Lung (tissue), 12 donors: ENCODE measurements around the gene CDKN3. TPM values are rescaled to one million over a fixed set of nuclear protein-coding genes. Genes with fewer than 3 reads are reported as not detected.
"Not testable (repeated sequence)": the region's sequence is repeated elsewhere in the genome, so short reads cannot be mapped to it uniquely, and the experiment has no call there.

ENCODE experiments used
- ATAC-seq: fragments of 200-7000 bp; cut with Tn5 transposase; one replicate; pipeline ENCODE4 v1.9.1; 2020; ENCODE audit warnings: moderate number of reproducible peaks; ENCODE audit not compliant: insufficient read depth, low FRiP score
- DNase-seq, 3 donors: peaks; one replicate each; pipeline ENCODE4 v3.0.0-alpha.2; 2013 to 2017
- H3K27ac ChIP-seq, 2 donors: one replicate each; pipeline ENCODE4 v1.5.1; 2013; ENCODE audit warnings: mild to moderate bottlenecking in 2 of 2, moderate library complexity in 2 of 2, control low read depth in 1 of 2, inconsistent platforms in 1 of 2, low read depth in 1 of 2, low read length in 1 of 2
- H3K27me3 ChIP-seq, 3 donors: one replicate each; pipeline ENCODE4 v1.5.1; 2013; ENCODE audit warnings: low read length in 2 of 3; ENCODE audit not compliant: control insufficient read depth in 3 of 3, insufficient read depth in 3 of 3
- H3K36me3 ChIP-seq, 4 donors: one replicate each; pipeline ENCODE4 v1.5.1; 2013; ENCODE audit warnings: low read length in 4 of 4, mild to moderate bottlenecking in 1 of 4, moderate library complexity in 1 of 4; ENCODE audit not compliant: control insufficient read depth in 4 of 4, insufficient read depth in 4 of 4
- H3K4me1 ChIP-seq, 5 donors: one replicate each; pipeline ENCODE4 v1.5.1; 2013; ENCODE audit warnings: low read length in 5 of 5, mild to moderate bottlenecking in 2 of 5, moderate library complexity in 1 of 5; ENCODE audit not compliant: control insufficient read depth in 5 of 5, insufficient read depth in 5 of 5
- H3K4me3 ChIP-seq: one replicate; pipeline ENCODE4 v1.5.1; 2013; ENCODE audit warnings: mild to moderate bottlenecking, control low read depth, moderate library complexity
- H3K9ac ChIP-seq, 2 donors: one replicate each; pipeline ENCODE4 v1.5.1; 2013; ENCODE audit warnings: low read length in 2 of 2, control low read depth in 1 of 2; ENCODE audit not compliant: insufficient read depth in 1 of 2
- H3K9me3 ChIP-seq, 4 donors: one replicate each; pipeline ENCODE4 v1.5.1; 2013; ENCODE audit warnings: low read length in 3 of 4, mild to moderate bottlenecking in 1 of 4, moderate library complexity in 1 of 4; ENCODE audit not compliant: control insufficient read depth in 4 of 4, insufficient read depth in 3 of 4
- WGBS, 2 donors: extraction: QIAGEN DNeasy Blood & Tissue Kit; methylation state at CpG; one replicate each; pipeline ENCODE4 v1.1.7; 2013; 5-methylcytosine and 5-hydroxymethylcytosine counted together
- polyA plus RNA-seq, 2 donors: library from polyadenylated mRNA; stranded (reverse); fragments of 200-250 nt; gene quantifications; one replicate each; pipeline ENCODE4 v1.2.1, GENCODE V29; 2013
- total RNA-seq, 2 donors: library from RNA; depleted of rRNA in 1 of 2; stranded (reverse); fragments of >200 nt in 1 of 2; gene quantifications; one replicate each; pipeline ENCODE4 v1.2.1, GENCODE V29; 2014 to 2021
- TF ChIP-seq, protein P1 (sequence below): IDR thresholded peaks from 2 replicates; pipeline ENCODE4 v1.5.1; 2012; ENCODE audit warnings: mild to moderate bottlenecking; ENCODE audit errors: control extremely low read depth, extremely low read depth
- donor health status: control.
- donor health status: control.
- donor health status: Bipolar disorder and iron deficiency.
- donor health status: healthy.
- donor health status: DM: yes; HTN: yes; CAD: no.

Gene CDKN3
- total and polyA plus RNA-seq, 4 donors, result 1.5 to 5.7 (median 4.6) TPM

DNA sequence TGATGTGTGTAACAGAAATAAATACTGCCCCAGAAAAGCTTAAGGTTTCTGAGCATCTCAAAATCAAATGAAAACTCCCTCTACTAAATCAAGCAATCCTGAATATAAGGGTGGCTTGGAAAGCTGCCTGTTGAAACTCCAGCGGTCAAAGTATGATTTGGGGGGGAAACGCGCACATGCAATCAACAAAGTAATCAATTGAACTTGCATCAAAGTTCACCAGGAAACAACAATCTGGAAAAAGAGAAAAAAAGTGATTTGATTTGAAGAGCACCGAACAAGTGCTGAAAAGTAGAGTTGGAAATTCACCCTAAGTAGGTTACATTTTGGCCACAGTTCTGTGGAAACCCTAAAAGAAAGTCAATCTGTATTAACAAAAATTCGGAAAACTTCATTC lies 43.7 kb downstream of the CDKN3 start:
- H3K36me3 ChIP-seq, result peaks cover 0 to 3% (median 0%) of the 10 kb centered on the region in 4 donors
- peak in 2 of 3 donors; percentile 38 to 56 for DNase-seq
- TF ChIP-seq, protein P1, sequence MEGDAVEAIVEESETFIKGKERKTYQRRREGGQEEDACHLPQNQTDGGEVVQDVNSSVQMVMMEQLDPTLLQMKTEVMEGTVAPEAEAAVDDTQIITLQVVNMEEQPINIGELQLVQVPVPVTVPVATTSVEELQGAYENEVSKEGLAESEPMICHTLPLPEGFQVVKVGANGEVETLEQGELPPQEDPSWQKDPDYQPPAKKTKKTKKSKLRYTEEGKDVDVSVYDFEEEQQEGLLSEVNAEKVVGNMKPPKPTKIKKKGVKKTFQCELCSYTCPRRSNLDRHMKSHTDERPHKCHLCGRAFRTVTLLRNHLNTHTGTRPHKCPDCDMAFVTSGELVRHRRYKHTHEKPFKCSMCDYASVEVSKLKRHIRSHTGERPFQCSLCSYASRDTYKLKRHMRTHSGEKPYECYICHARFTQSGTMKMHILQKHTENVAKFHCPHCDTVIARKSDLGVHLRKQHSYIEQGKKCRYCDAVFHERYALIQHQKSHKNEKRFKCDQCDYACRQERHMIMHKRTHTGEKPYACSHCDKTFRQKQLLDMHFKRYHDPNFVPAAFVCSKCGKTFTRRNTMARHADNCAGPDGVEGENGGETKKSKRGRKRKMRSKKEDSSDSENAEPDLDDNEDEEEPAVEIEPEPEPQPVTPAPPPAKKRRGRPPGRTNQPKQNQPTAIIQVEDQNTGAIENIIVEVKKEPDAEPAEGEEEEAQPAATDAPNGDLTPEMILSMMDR, result no peak
- H3K9ac ChIP-seq, result peak overlapping the region; percentile 66 to 92
- peak overlapping the region; percentile 97 for H3K4me3 ChIP-seq
- ATAC-seq, result no peak
- no peaks in the 10 kb centered on the region for H3K9me3 ChIP-seq
- peak overlapping the region; percentile 100 for H3K27ac ChIP-seq
- no peaks in the 10 kb centered on the region for H3K27me3 ChIP-seq
- H3K4me1 ChIP-seq, result peaks cover 0 to 19% (median 3%) of the 10 kb centered on the region in 5 donors
- WGBS, 2 donors, result 3 to 5% methylated on average over 5 of the region's 5 CpGs

DNA sequence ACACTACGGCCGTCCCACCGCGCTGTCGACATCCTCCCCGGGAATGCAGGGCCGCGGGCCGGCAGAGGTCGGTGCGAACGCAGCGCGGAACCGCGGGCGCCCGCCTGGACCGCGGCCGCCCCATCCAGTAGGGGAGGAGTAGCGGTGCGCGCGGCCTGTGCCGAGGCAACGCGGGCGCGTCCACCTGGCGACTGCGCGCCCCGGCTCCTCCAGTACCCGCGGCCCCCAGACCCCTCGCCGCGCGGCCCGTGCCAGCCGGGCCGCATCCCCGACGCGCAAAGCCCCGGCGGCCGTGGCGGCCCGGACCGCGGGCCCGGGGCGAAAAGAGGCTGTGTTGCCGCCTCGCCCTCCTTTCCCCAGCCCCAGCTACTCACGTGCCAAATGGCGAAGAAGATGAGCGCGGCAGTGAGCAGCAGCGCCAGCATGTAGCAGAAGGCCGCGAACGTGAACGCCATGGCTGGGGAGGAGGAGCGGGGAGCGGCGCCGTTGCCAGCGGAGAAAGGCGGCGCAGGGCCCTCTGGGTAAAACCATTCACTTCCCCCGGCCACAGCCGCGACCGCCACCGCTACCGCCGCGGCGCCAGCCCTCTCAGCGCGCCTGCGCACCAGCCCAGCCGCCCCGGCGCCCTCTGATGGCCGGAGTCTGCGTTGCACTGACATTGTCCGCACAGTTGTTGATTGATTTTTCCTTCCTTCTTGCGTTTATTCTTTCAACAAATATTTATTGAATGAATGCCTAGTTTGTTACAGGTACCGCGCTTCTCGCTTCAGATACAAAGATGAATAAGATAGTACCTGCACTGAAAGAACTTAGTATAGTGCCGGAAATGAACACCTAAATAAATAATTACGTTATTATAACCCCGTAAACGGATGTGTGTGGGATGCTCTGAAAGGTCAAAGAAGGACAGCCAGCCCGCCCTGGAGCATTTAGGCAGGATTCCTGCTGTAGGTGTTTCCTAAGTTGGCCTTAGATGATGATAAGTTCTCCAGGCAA lies 44.4 kb downstream of the CDKN3 start, which contains the start of gene CNIH1:
Gene CNIH1, minus strand, starts transcription at position 502 of the 996 bp plus-strand sequence. Its CDS starts 47 bp downstream, at position 455.
- Histone ChIP-seq H3K9ac (peak within 1 kb of the TSS; percentile 66 to 92), H3K27me3 (no peaks in the 10 kb centered on the region), H3K36me3 (no peaks in the 10 kb centered on the region), H3K27ac (peak within 1 kb of the TSS; percentile 100), H3K4me1 (peaks cover 2 to 22% (median 3%) of the 10 kb centered on the region in 5 donors), H3K4me3 (peak within 1 kb of the TSS; percentile 97), H3K9me3 (no peaks in the 10 kb centered on the region)
- DNase-seq, result peak; percentile 95 to 97 (median 95)
- TF ChIP-seq, protein P1, result peak; percentile 84
- WGBS, 2 donors, result 0 to 1% methylated on average over 85 to 100 of the region's 100 CpGs
- ATAC-seq, result peak; percentile 98

DNA sequence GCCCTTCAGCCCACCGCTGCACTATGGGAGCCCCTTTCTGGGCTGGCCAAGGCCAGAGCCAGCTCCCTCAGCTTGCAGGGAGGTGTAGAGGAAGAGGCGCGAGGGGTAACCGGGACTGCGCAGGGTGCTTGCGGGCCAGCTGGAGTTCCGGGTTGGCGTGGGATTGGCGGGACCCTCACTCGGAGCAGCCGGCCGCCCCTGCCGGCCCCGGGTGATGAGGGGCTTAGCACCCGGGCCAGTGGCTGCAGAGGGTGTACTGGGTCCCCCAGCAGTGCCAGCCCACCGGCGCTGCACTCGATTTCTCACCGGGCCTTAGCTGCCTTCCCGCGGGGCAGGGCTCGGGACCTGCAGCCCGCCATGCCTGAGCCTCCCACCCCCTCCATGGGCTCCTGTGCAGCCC lies 46.2 kb downstream of the CDKN3 start:
- 96 to 98% methylated on average over 15 to 21 of the region's 23 CpGs for WGBS, 2 donors
- H3K4me1 ChIP-seq, result peaks cover 3 to 27% (median 4%) of the 10 kb centered on the region in 5 donors
- H3K9me3 ChIP-seq, DNase-seq, H3K9ac ChIP-seq, H3K27me3 ChIP-seq, H3K36me3 ChIP-seq, ATAC-seq, H3K27ac ChIP-seq, H3K4me3 ChIP-seq: not testable (repeated sequence)

DNA sequence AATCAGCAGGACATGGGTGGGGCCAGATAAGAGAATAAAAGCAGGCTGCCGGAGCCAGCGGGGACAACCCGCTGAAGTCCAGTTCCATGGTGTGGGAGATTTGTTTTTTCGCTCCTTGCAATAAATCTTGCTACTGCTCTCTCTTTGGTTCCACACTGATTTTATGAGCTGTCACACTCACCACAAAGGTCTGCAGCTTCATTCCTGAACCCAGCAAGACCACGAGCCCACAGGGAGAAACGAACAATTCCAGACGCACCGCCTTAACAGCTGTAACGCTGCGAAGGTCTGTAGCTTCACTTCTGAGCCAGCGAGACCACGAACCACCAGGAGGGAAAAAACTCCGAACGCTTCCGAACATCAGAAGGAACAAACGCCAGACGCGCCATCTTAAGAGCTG lies 47.2 kb downstream of the CDKN3 start:
- 86 to 94% methylated on average over 18 of the region's 18 CpGs for WGBS, 2 donors
- Histone ChIP-seq H3K27me3 (peaks cover 0 to 2% (median 0%) of the 10 kb centered on the region in 3 donors), H3K9ac (no peak overlapping the region), H3K27ac (no peak overlapping the region), H3K9me3 (no peaks in the 10 kb centered on the region), H3K36me3 (no peaks in the 10 kb centered on the region), H3K4me3 (no peak overlapping the region), H3K4me1 (peaks cover 2 to 21% (median 4%) of the 10 kb centered on the region in 5 donors)
- TF ChIP-seq, protein P1, result no peak
- ATAC-seq (no peak), DNase-seq (no peak)
